ENCODE results near the gene TMEM129.

Gene TMEM129

DNA sequence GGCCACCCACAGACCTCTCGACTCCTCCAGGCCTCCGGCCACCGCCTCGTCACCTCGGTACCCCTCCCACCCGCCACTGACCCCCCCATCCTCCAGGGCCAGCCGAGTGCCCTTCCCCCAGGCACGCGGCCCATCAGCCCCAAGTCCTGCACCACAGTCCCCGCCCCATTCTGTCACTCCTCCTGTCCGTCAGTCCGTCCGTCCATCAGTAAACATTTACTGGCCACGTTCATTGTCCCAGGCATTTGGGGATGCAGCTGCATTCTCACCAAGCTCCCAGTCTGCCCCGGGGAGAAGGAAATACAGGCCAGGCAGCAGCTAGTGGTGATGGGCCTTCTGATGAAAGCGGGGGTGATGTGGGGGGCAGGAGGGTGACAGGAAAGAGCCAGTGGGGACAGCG is 36.7 kb upstream of the TMEM129 start:
- no peak for DNase-seq (ENCODE audit: low spot score)

DNA sequence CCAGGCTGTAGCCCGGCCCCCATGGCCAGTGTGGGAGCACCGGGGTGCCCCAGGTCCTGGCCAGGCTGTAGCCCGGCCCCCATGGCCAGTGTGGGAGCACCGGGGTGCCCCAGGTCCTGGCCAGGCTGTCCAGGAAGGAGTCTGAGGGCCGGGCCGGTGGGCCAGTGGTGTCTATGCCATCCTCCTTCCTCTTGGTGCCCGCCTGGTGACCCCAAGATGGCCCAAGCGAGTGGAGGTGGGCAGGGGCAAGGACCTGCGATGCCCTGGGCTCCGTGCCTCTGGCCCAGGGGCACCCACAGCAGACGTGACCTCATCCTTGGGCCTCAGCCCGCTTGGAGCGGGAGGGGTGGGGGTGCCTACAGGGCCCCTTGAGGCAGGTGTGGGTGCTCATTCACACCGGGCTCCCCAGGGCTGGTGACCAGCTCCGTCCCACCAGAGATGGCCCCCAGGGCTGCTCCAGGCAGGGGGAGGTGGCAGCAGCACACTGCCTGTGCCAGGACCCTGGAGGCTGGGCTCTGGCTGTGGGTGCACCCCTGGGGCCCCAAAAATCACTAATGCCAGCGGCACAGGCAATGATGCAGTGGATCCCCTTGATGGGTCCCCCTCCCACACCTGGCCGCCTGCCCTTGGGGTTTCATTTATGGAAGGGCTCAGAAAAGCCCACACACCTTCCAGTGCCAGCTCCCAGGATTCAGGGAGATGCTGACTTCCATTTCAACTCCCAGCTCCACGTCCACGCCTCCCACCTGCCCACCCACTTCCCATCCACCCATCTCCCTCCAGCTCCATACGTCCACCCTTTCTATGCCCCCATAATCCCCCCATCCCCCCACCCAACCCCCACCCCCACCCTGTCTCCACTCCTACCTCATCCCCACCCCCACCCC is 36.0 kb upstream of the TMEM129 start:
- no peak for DNase-seq (ENCODE audit: low spot score)

DNA sequence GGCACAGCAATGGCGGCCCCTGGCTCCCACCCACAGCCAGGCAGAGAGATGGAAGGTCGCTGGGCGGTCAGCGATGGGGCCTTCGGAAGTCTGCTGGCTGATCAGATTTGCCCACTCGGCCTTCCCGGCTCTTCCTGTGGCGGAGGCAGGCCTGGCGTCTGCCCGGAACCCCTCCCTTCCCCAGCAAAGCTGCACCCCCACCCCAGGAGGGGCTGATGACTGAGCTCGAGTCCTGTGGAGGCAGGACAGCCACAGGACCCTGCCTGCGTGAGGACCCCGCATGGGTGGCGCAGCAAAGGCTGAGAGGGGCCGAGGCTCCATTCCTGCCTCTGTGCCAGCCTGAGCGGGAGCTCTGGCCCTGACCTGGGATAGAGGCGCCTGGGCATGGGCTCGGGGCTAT is 35.0 kb upstream of the TMEM129 start:
- DNase-seq (ENCODE audit: low spot score) = peak; percentile 29

DNA sequence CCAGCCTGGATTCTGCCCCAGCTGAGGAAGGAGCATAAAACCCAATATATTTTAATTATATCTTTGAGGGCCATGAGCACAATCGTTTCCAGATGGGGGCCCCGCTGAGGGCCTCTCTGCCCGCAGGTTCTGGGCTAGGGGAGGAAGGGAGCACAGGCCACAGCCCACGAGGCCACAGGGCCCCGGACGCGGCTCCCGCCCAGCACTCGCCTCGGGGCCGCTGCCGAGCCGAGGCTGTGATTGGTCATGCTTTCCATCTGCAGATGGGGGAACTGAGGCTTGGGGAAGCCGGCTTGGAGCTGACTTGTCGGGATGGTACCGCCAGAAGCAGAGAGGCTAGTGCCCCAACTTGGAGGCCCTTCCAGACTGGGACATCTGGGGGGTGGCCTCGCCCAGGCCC is 34.2 kb upstream of the TMEM129 start:
- DNase-seq (ENCODE audit: low spot score) = no peak

DNA sequence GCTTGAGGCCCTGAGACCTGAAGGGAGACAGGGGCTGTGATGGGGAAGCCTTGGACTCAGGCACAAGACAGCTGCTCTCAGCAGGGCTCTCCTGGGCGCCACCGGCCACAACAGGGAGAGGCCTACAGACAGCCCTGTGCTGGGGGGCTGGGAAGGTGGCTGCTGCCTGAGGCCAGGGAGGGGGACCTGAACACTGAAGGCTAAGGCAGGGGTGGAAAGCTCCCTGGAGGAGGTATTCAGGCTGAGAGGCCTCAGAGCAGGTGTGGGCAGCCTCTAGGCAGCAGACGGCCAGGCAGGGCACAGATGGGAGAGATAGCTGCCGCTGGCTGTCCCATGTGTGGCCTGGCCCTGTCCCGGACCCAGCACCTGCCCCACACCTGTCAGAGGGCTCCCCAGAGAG is 33.2 kb upstream of the TMEM129 start:
- DNase-seq (ENCODE audit: low spot score) = no peak

DNA sequence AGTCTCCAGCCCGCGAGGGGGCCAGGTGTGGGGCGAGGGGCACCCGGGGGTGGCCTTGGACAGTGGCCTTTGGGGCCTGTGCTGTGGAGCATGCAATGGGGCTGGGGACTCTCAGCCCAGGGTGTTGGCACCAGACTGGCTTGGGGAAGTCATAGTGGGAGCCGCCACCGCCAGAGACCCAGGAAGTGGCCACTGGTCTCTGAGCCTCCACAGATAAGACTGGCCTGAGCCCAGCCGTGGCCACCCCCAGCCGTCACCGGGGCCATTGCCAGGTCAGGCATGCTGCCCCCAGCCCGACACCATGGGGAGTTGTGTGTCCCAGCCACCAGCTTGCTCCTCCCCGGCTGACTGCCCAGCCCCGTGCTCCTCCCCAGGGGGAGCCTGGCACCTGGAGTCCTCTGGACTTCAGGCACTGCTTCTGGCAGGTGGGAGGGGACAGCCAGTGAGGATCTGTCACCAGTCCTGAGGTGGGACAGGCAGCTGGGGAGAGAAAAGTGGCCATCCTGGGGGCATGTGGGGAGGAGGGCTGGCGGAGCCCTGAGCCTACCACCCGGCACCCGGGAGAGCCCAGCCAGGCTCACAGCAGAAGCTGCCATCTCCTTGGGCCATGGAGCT is 32.7 kb upstream of the TMEM129 start:
- no peak for DNase-seq (ENCODE audit: low spot score)

DNA sequence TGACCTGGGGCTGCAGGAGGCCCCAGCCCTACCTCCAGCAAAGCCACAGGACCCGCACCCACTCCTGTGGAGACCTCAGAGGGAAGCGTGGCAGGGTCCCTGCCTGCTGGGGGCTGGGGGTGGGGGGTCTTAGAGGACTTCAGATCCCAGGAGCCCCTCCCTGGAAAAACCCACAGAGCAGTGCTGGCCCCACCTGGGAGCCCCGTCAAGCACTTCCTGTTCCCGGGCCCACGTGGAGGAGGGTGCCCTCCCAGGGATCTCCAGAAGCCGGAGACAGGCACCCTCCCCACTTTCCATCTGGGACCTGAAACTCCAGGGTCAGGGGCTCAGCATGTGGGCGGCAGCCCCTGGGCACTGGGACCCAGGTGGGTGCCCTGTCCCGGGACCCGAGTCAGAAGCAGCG is 32.2 kb upstream of the TMEM129 start:
- no peak for DNase-seq (ENCODE audit: low spot score)

DNA sequence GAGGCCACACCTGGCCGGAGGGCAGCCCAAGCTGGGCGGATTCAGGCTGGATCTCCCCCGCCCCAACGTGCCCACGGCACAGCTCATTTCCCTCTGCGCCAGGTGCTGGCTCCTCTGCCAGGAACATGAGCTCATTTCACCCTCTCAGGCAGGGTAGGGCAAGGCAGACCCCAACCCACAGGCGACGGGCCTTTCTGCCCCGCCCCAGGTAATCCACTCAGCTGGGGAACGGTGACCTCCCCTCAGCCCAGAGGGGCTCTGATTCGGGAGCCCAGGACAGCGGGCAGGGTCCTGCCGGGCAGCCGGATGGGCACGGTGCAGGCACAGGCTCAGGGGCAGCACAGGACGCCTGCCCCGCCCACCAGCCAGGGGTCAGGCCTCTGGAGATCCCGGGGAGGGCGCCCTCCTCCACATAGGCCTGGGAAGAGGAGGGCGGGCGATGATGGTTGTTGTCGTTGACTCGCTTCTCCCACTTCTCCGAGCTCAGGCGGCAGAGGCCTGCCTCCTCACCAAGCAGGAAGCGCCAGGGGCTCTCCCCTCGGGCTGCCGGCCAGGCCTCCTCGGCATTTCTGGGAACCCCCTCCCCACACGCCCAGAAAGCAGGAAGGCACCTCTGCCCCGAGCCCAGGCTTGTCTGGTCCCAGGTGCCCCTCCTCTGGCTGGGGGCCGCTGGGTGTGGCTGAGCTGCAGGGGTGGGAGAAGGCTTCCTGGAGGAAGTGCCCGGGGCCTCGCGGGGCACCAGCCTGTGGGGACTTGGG is 31.3 kb upstream of the TMEM129 start:
- DNase-seq (ENCODE audit: low spot score) = no peak

DNA sequence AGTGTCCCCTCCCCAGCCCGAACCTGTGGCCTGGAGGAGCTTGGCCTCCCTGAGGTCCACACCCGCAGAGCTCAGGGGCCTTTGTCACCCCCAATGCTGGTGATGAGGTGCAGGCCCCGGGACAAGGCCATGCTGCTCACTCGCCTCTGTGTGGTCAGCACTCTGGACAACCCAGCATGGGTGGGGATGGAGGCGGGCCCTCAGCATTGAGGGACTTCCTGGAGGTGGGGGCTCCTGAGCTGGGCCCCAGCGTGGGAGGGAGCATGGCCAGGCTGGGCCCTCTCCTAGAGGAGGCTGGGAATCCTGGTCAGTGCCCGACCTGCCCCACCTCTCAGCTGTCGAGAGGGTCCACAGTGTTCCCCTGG is 30.8 kb upstream of the TMEM129 start:
- DNase-seq (ENCODE audit: low spot score) = no peak

DNA sequence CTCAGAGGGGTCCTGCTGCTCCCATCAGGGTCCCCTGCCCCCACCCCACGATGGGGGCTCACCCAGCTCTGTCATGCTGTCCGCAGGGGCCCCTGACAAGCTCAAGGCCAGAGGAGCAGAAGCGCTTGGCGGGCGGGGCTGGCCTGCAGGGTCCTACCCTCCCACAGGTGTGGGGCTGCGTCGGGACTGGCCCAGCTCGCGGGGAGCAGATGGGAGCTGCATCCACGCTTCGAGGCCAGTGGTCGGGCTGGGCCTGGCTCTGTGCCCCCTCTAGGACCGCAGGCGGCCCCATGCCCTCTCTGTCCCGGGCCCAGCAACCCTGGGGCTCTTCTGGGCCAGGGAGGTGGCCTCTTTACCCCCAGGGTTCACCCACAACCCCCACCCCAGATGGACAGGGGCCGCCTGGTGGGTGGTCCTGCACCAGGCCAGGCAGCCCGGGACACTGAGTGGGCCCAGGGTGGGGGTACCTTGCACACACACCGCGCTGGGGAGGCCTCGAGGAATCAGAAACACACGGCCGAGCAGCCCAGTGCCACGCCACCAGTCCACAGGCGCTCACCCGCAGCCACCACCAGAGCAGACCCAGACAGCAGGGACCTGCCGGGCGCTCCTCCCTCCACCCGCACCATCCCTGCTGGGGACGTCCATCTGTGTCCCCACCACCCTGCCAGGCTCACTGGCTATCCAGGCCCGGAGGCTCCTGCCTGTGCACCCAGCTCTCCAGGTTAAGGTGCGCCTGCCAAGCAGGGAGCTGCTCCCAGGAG is 30.2 kb upstream of the TMEM129 start:
- DNase-seq (ENCODE audit: low spot score) = no peak

DNA sequence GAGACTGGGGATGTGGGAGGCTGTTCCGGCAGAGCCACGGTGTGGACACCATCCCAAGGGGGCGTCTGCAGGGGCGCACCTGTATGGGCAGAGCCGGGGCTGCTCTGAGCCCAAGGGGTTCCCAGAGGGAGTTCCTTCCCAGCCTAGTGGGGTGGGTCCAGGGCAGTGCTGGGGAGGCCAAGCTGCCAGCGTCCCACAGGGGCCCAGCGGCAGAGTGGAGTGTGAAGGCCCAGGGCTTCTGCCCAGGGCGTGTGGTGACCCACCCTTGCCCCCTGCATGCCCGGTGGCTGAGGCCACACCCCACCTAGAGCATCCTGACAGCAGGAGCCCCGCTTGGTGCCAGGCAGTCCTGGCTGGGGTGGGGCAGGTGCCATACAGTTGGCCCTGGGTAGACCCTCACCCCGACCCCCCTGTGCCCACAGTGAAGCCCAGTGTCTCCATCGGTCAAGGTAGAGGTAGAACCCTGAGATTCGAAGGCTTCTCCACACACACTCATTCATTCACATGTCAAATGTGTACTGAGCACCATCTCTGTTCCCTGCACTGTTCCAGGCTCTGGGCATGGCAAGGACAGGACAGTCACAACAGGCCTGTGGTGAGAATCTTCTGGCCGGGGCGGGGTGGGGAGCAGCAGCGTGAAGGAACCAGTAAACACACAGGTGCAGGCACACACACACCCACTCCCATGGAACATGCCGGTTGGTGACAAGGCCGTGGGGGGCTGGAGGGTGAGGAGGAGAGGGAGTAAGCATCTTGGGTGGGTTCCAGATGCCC is 29.4 kb upstream of the TMEM129 start:
- no peak for DNase-seq (ENCODE audit: low spot score)

DNA sequence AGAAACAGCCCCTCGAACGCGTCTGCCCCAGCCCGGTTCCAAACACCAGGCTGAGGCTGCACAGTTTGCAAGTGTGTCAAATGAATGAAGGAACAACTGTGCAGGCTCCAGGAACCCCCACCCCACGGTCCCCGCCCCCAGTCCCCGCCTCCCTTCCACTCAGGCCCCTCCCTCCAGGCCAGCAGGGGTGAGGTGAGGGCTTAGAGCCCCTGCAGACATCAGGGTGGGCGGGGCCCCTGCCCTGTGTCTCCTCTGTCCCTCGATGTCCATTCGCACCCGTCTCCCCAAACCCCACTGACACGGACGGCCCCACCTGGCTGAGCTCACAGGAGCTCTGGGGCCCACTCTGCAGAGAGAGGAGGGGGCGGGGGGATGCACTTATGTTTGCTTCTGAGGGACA is 28.7 kb upstream of the TMEM129 start:
- no peak for DNase-seq (ENCODE audit: low spot score)

DNA sequence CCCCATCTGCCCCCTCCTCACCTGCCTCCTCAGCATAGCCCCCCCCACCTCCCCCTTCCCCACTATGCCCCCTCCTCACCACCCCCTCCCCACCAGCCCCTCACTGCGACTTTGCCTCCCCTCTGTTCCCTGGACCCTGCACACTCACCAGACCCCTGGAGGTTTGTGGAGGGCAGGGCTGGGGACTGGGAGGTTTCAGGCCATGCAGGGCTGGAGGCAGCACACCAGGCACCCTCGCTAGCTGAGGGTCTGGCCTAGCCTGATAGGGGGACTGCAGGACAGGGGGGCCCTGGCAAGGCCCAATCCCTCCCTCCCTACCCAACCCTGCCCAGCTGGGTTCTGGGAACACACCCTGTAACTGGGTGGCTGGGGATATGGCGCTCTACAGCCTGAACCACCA is 28.2 kb upstream of the TMEM129 start:
- no peak for DNase-seq (ENCODE audit: low spot score)

DNA sequence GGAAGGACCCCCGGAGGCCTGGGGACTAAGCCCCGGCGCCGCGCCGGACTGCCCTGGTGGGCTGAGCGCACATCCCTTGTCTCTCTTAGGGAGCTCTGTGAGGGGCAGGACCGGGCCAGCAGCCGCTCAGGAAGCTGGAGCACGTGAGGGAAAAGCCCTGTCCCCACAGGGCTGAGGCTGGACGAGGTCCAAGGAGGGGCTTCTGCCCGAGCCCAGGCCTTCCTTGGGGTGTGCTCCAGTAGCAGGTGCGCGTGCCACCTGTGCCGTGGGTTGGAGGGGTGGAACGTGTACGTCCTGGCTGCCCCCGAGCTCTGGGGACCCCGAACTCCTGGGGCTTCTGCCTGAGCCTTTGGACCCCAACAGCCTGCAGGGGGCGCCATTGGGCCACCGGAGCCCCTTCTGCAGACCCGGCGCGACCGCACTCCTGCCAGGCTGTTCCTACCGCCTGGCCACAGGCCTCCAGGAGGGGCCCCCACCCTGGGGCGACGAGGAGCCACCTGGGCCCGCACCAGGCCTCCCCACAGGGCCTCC is 27.4 kb upstream of the TMEM129 start:
- DNase-seq (ENCODE audit: low spot score) = peak; percentile 75

DNA sequence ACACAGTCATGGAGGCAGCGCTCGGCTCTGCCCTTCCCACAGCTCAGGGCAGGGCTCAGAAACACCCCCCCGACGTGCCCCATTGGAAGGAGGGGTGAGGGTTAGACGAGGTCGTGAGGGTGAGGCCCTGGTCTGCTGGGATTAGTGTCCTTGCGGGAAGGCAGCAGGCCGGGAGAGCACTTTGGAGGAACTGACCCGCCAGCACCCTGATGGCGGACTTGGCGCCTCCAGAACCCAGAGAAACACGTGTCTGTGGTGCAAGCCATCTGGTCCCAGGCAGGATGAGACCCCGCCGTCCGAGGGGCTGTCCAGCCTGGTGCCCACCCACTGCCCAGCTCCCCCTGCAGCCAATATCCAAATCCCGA is 26.5 kb upstream of the TMEM129 start:
- DNase-seq (ENCODE audit: low spot score) = no peak

DNA sequence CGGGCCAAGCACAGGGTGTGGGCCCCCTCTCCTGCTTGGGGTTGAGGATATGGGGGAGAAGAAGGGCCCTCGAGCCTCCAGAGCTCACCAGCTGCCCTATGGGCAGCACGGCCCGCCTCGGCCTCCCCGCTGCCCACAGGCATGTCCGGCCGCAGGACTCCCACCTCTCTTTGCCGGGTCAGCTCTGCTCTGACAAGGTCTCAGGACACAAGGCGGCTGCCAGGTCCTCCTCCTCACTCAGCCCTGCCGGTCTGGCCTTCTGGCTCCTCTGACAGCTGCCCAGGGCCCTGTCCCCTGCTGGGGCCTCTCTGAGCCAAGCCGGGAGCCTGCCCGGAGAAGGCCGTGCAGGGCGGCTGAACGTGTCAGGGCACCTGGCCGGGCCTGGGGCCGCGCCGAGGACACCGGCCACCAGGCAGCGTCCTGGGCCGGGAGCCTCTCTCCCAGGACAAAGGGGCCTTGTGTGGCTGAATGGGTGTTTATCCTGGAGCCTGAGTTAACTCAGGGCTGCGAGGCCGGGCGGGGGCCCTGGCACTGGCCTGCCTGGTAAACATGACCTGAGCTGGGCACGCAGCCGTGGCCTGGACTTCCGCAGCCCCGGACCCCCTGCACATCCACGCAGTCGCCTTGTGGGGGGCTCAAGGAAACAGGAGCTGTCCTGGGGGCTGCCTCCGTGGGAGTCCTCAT is 25.9 kb upstream of the TMEM129 start:
- DNase-seq (ENCODE audit: low spot score) = no peak

DNA sequence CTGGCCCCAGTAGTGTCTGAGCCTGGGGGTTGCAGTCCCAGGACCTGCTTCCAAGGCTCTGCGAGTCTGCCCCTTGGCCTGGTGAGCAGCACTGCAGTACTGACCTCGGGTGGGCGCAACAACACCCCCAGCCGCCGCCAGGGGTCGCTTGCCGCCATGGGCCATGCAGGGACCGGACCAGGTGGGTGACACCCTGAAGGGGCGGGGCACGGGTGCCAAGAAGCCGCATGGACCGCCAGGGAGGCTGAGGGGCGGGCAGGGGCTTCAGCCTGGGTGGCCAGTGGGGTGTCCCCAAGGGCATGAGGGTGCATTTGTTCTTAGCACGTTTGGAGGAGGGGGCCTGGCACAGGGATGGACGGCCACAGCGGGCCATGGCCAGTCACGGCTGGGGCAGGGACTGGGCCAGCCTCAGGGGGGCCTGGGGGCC is 25.2 kb upstream of the TMEM129 start:
- DNase-seq (ENCODE audit: low spot score) = peak; percentile 86

DNA sequence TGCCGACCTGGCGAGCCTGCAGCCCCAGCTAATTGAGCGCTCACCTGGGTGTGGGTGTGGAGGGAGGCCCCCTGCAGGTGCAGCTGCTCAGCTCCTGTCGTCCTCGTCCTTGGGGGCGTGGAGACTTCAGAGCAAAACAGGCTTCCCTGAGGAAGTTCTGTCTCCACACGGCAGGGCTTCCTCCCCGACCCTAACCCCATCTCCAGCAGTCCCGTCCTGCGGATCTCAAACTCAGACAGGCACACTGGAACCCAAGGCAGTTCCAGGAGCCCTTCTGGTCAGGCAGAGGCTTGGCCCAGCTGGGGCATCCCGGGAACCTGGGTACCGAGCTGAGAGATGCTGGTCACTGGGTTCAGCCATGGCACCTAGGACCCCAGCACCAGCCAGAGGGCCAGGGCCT is 24.6 kb upstream of the TMEM129 start:
- no peak for DNase-seq (ENCODE audit: low spot score)

DNA sequence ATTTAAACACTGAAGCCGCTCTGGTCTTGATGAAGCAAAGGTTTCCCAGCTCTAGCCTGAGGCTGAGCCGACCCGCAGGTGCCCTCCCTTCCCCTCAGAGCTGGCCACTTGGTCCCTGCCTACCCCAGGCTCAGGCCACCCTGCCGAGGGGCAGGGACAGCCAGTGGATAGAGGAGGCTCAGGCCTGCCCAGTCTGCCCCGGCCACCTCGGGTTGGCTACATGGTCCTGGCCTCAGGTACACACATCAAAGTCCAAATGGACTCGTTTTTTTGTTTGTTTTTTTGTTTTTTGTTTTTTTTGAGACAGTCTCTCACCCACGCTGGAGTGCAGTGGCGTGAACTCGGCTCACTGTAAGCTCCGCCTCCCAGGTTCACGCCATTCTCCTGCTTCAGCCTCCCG is 24.0 kb upstream of the TMEM129 start:
- DNase-seq (ENCODE audit: low spot score) = no peak

DNA sequence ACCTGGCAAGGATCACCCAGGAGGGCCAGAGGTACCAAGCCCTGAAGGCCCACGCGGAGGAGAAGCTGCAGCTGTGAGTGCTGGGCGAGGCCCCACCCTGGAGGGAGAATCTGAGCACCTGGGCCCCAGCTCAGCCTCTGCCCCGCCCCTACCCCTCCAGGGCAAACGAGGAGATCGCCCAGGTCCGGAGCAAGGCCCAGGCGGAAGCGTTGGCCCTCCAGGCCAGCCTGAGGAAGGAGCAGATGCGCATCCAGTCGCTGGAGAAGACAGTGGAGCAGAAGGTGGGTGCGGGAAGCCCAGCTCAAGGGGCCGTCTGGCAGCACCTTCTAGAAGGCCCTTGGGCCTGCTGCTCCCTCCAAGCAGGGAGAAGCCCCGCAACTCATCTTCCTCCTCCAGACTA is 23.4 kb upstream of the TMEM129 start:
- no peak for DNase-seq (ENCODE audit: low spot score)

DNA sequence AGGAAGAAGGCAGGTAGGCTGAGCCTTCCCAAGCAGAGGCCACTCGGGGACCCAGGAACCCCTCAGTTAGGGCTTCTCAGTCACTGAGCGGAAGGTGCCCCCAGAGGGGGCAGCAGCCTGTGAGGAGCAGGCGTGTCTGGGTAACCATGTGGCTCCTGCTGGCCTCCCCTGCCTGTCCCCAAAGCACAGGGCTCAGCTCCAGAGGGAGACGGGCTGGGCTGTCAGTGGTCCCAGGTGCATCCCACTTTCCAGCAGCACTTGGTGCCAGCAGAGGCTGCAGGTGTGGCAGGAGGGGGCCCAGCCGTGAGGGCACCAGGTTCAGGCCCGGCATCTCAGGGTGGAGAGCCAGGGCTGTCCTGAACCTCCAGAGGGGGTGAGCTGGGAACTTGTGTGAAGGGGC is 22.9 kb upstream of the TMEM129 start:
- DNase-seq (ENCODE audit: low spot score) = no peak

All from kidney capillary endothelial cell (primary cell).